Astrocyte (in vitro differentiated cells and primary cell): ENCODE results near the gene TULP4. TPM values are rescaled to one million over a fixed set of nuclear protein-coding genes. Genes with fewer than 3 reads are reported as not detected.

Experiments used
- DNase-seq: peaks from one replicate; pipeline ENCODE4 v3.0.0-alpha.2; 2010; ENCODE audit warnings: low read depth
- FAIRE-seq: peaks from 2 replicates; lab custom pipeline; 2011; peaks lifted over from hg19 to GRCh38; lab: Jason Lieb, UNC
- H2AFZ ChIP-seq: 2 replicates; pipeline ENCODE4 v1.6.0; 2012; ENCODE audit warnings: low read depth, low read length, inconsistent platforms
- H3K27ac ChIP-seq: 2 replicates; pipeline ENCODE4 v1.5.1; 2011; ENCODE audit warnings: low read depth, low read length, inconsistent platforms
- H3K27me3 ChIP-seq: 2 replicates; pipeline ENCODE4 v1.6.0; 2011; ENCODE audit warnings: low read length, inconsistent platforms; ENCODE audit not compliant: insufficient read depth
- H3K36me3 ChIP-seq: 2 replicates; pipeline ENCODE4 v1.5.1; 2011; ENCODE audit warnings: low read length, inconsistent platforms; ENCODE audit not compliant: insufficient read depth
- H3K4me1 ChIP-seq: 2 replicates; pipeline ENCODE4 v1.5.1; 2011; ENCODE audit warnings: low read length, inconsistent platforms; ENCODE audit not compliant: insufficient read depth
- H3K4me2 ChIP-seq: 2 replicates; pipeline ENCODE4 v1.6.0; 2012; ENCODE audit warnings: low read length, inconsistent platforms
- H3K4me3 ChIP-seq: 2 replicates; pipeline ENCODE4 v1.5.1; 2011; ENCODE audit warnings: low read depth, mild to moderate bottlenecking, low read length, inconsistent platforms; ENCODE audit not compliant: insufficient read depth
- H3K79me2 ChIP-seq: 2 replicates; pipeline ENCODE4 v1.6.0; 2012; ENCODE audit warnings: mild to moderate bottlenecking, low read length, inconsistent platforms; ENCODE audit not compliant: insufficient read depth
- H3K9ac ChIP-seq: 2 replicates; pipeline ENCODE4 v1.6.0; 2012; ENCODE audit warnings: mild to moderate bottlenecking, low read length, inconsistent platforms
- H3K9me3 ChIP-seq: 2 replicates; pipeline ENCODE4 v1.5.1; 2012; ENCODE audit warnings: low read depth, mild to moderate bottlenecking, low read length, inconsistent platforms; ENCODE audit not compliant: insufficient read depth
- H4K20me1 ChIP-seq: 2 replicates; pipeline ENCODE4 v1.6.0; 2012; ENCODE audit warnings: low read length, inconsistent platforms; ENCODE audit not compliant: insufficient read depth
- H3K27ac Mint-ChIP-seq: one replicate; pipeline ENCODE4 v1.8.0; 2021; ENCODE audit warnings: mild to moderate bottlenecking, mixed read lengths; ENCODE audit not compliant: unreplicated experiment
- H3K27me3 Mint-ChIP-seq: one replicate; pipeline ENCODE4 v1.8.0; 2021; ENCODE audit warnings: low read depth, mixed read lengths; ENCODE audit not compliant: unreplicated experiment
- H3K36me3 Mint-ChIP-seq: one replicate; pipeline ENCODE4 v1.8.0; 2021; ENCODE audit warnings: low read depth, mixed read lengths; ENCODE audit not compliant: unreplicated experiment
- H3K4me1 Mint-ChIP-seq: one replicate; pipeline ENCODE4 v1.8.0; 2021; ENCODE audit warnings: low read depth, mixed read lengths; ENCODE audit not compliant: unreplicated experiment
- H3K4me3 Mint-ChIP-seq: one replicate; pipeline ENCODE4 v1.8.0; 2021; ENCODE audit warnings: mild to moderate bottlenecking, moderate library complexity, mixed read lengths; ENCODE audit not compliant: unreplicated experiment
- H3K9me3 Mint-ChIP-seq: one replicate; pipeline ENCODE4 v1.8.0; 2021; ENCODE audit warnings: mild to moderate bottlenecking, mixed read lengths; ENCODE audit not compliant: unreplicated experiment
- CTCF ChIP-seq: IDR thresholded peaks from 2 replicates; pipeline ENCODE4 v1.5.1; 2011; ENCODE audit warnings: low read depth, mild to moderate bottlenecking, inconsistent platforms, low read length, moderate library complexity; ENCODE audit not compliant: insufficient read depth
- EZH2 ChIP-seq: IDR thresholded peaks from 2 replicates; pipeline ENCODE4 v1.6.1; 2012; ENCODE audit warnings: mild to moderate bottlenecking, low read length, inconsistent platforms; ENCODE audit not compliant: insufficient read depth
- total RNA-seq: library from RNA; stranded (reverse); gene quantifications from 2 replicates; pipeline ENCODE4 v1.2.1, GENCODE V29; 2021

The TULP4 gene
- total RNA-seq, 1 donor from 2014 or later = 91.2 TPM

- Mint-ChIP-seq H3K36me3 (no peaks in the 10 kb centered on the region), H3K9me3 (no peaks in the 10 kb centered on the region), H3K4me1 (peaks cover 28% of the 10 kb centered on the region), H3K27ac (no peak overlapping the region), H3K27me3 (no peaks in the 10 kb centered on the region), H3K4me3 (no peak overlapping the region)
- TF ChIP-seq EZH2 (no peak), CTCF (no peak)
- Histone ChIP-seq H2AFZ (no peak overlapping the region), H3K4me1 (no peaks in the 10 kb centered on the region), H3K27me3 (no peaks in the 10 kb centered on the region), H3K9me3 (no peaks in the 10 kb centered on the region), H3K27ac (no peak overlapping the region), H3K9ac (no peak overlapping the region), H3K4me3 (no peak overlapping the region), H3K79me2 (peaks cover 8% of the 10 kb centered on the region), H3K4me2 (no peak overlapping the region), H3K36me3 (no peaks in the 10 kb centered on the region), H4K20me1 (peaks cover 26% of the 10 kb centered on the region)
- DNase-seq (no peak), FAIRE-seq (no peak)
Measured at GRCh38 chr6:158373214-158373613, 60.9 kb downstream of the TULP4 start.

GRCh38 chr6:158374020-158374419, 61.8 kb downstream of the TULP4 start:
- no peak overlapping the region for H3K9ac ChIP-seq
- H3K27me3 Mint-ChIP-seq = no peaks in the 10 kb centered on the region
- peaks cover 30% of the 10 kb centered on the region for H4K20me1 ChIP-seq
- no peak overlapping the region for H3K4me2 ChIP-seq
- H3K36me3 ChIP-seq = no peaks in the 10 kb centered on the region
- DNase-seq (no peak), FAIRE-seq (no peak)
- no peak overlapping the region for H3K27ac ChIP-seq
- TF ChIP-seq CTCF (no peak), EZH2 (no peak)
- H3K4me1 Mint-ChIP-seq = peaks cover 32% of the 10 kb centered on the region
- no peaks in the 10 kb centered on the region for H3K9me3 Mint-ChIP-seq
- H3K79me2 ChIP-seq = peaks cover 10% of the 10 kb centered on the region
- peaks cover 3% of the 10 kb centered on the region for H3K36me3 Mint-ChIP-seq
- H2AFZ ChIP-seq = no peak overlapping the region
- no peaks in the 10 kb centered on the region for H3K4me1 ChIP-seq
- no peak overlapping the region for H3K27ac Mint-ChIP-seq
- no peak overlapping the region for H3K4me3 ChIP-seq
- H3K27me3 ChIP-seq = no peaks in the 10 kb centered on the region
- no peaks in the 10 kb centered on the region for H3K9me3 ChIP-seq
- H3K4me3 Mint-ChIP-seq = no peak overlapping the region

GRCh38 chr6:158376631-158377081, 64.4 kb downstream of the TULP4 start:
- TF ChIP-seq CTCF (no peak), EZH2 (no peak)
- no peak overlapping the region for H3K4me3 ChIP-seq
- H3K27ac ChIP-seq = no peak overlapping the region
- peaks cover 36% of the 10 kb centered on the region for H3K4me1 Mint-ChIP-seq
- H3K4me3 Mint-ChIP-seq = peak overlapping the region; percentile 64
- H3K9me3 Mint-ChIP-seq = no peaks in the 10 kb centered on the region
- H3K36me3 ChIP-seq = no peaks in the 10 kb centered on the region
- H2AFZ ChIP-seq = no peak overlapping the region
- H3K27ac Mint-ChIP-seq = peak overlapping the region; percentile 66
- peaks cover 17% of the 10 kb centered on the region for H3K79me2 ChIP-seq
- no peaks in the 10 kb centered on the region for H3K4me1 ChIP-seq
- H3K9me3 ChIP-seq = no peaks in the 10 kb centered on the region
- no peak overlapping the region for H3K4me2 ChIP-seq
- H3K27me3 Mint-ChIP-seq = no peaks in the 10 kb centered on the region
- DNase-seq = peak; percentile 90
- H4K20me1 ChIP-seq = peaks cover 44% of the 10 kb centered on the region
- no peak overlapping the region for H3K9ac ChIP-seq
- H3K27me3 ChIP-seq = no peaks in the 10 kb centered on the region
- H3K36me3 Mint-ChIP-seq = peaks cover 6% of the 10 kb centered on the region
- FAIRE-seq = no peak
